Stomach (tissue), 9 donors: ENCODE results near the gene PDE4D. TPM values are rescaled to one million over a fixed set of nuclear protein-coding genes. Genes with fewer than 3 reads are reported as not detected.

ENCODE experiments used
- DNase-seq, 2 donors: peaks; one replicate each; pipeline versions ENCODE4 v3.0.0 to v3.0.0-alpha.2; 2013 to 2019
- H3K27ac ChIP-seq, 5 donors: fragments of 200-600 bp in 4 of 5; sonication (generic) in 4 of 5; one replicate each; pipeline ENCODE4 v1.5.1; 2013 to 2019; ENCODE audit warnings: mild to moderate bottlenecking in 1 of 5, moderate library complexity in 1 of 5
- H3K27me3 ChIP-seq, 3 donors: fragments of 200-600 bp; sonication (generic); one replicate each; pipeline ENCODE4 v1.5.1; 2017 to 2019; ENCODE audit warnings: mixed run types in 1 of 3
- H3K36me3 ChIP-seq, 4 donors: fragments of 200-600 bp; sonication (generic); 1 replicate in 3 of 4; 2 replicates in 1 of 4; pipeline ENCODE4 v1.5.1; 2016 to 2019
- H3K4me1 ChIP-seq, 4 donors: fragments of 200-600 bp; sonication (generic); one replicate each; pipeline ENCODE4 v1.5.1; 2016 to 2019
- H3K4me3 ChIP-seq, 4 donors: fragments of 200-600 bp; sonication (generic) in 3 of 4; one replicate each; pipeline ENCODE4 v1.5.1; 2016 to 2019; ENCODE audit warnings: mild to moderate bottlenecking in 1 of 4
- H3K9me3 ChIP-seq, 4 donors: fragments of 200-600 bp; sonication (generic); one replicate each; pipeline ENCODE4 v1.5.1; 2016 to 2019
- CTCF ChIP-seq, 7 experiments: fragments of 450-650 bp in 4 of 7; fragments of 200-600 bp in 3 of 7; sonication (generic) in 3 of 7; IDR thresholded peaks; one replicate each; pipeline ENCODE4 v1.5.1; 2016 to 2019; ENCODE audit warnings: antibody characterized with exemption in 7 of 7, control low read depth in 2 of 7, mild to moderate bottlenecking in 1 of 7
- EP300 ChIP-seq: sonication (generic); formaldehyde crosslinking; IDR thresholded peaks from one replicate; pipeline ENCODE4 v1.6.1; 2017; ENCODE audit warnings: antibody characterized with exemption
- POLR2A ChIP-seq, 4 donors: fragments of 450-650 bp; IDR thresholded peaks; one replicate each; pipeline ENCODE4 v1.6.1; 2016; ENCODE audit warnings: antibody characterized with exemption in 4 of 4, control low read depth in 2 of 4, mild to moderate bottlenecking in 1 of 4, moderate library complexity in 1 of 4
- POLR2AphosphoS5 ChIP-seq, 3 donors: sonication (generic); formaldehyde crosslinking; IDR thresholded peaks; one replicate each; pipeline ENCODE4 v1.6.1; 2016; ENCODE audit warnings: antibody characterized with exemption in 3 of 3
- WGBS, 5 donors: extraction: QIAGEN DNeasy Blood & Tissue Kit in 3 of 5; methylation state at CpG; one replicate each; pipeline versions ENCODE4 v1.1.5 to v1.1.7; 2013 to 2018; 5-methylcytosine and 5-hydroxymethylcytosine counted together
- intact Hi-C: fragments of 100-400 bp; cut with DNase I; formaldehyde crosslinking; loops from one replicate; pipeline ENCODE4 v1.15.1; 2023; ENCODE audit warnings: low total_unique reads
- polyA plus RNA-seq, 3 donors: library from polyadenylated mRNA; stranded (reverse); fragments of 200-250 nt; gene quantifications; one replicate each; pipeline ENCODE4 v1.2.3, GENCODE V29; 2013
- total RNA-seq, 5 donors: library from RNA; depleted of rRNA; stranded (reverse); fragments of >200 nt; gene quantifications; one replicate each; pipeline versions ENCODE4 v1.1.0 to v1.2.3, GENCODE V29; 2014 to 2016
- donor health status: healthy with polysubstance abuse.
- donor health status: Bipolar disorder and iron deficiency.
- donor health status: healthy.

PDE4D gene
- total and polyA plus RNA-seq, 8 donors, result 3.1 to 147 (median 97.3) TPM

GRCh38 chr5:59236986-59237385 lies 656.5 kb downstream of the PDE4D start:
- H3K27ac ChIP-seq, result no peak overlapping the region
- no peaks in the 10 kb centered on the region for H3K36me3 ChIP-seq
- TF ChIP-seq POLR2AphosphoS5 (IDR thresholded peaks at IDR 0.05) (no peak), POLR2A (IDR thresholded peaks at IDR 0.05) (no peak), CTCF (IDR thresholded peaks at IDR 0.05) (no peak), EP300 (no peak)
- DNase-seq, result no peak
- H3K4me1 ChIP-seq, result peaks cover 0 to 33% (median 10%) of the 10 kb centered on the region in 4 donors
- H3K9me3 ChIP-seq, result no peaks in the 10 kb centered on the region
- H3K4me3 ChIP-seq, result no peak overlapping the region
- H3K27me3 ChIP-seq, result no peaks in the 10 kb centered on the region
- intact Hi-C loops, result no loop called here

DNA sequence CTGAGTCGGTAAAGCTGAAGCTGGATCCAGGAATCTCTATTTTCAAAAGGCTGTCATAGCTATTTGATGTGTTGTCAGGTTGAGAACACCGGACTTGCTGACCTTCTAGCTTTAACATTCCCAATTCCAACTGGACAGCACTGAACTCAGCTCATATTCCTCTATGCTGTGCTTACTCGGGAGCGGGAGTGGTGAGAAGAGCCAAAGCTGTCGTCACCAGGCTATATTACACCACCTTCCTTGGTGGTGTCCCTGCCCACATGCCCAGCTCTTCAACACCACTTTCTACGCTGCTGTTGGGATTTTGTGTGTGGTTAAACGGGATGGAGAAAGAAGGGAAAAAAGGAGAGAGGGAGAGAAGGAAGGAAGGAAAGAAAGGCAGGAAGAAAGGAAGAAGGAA lies 657.1 kb downstream of the PDE4D start:
- Histone ChIP-seq H3K27ac (no peak overlapping the region), H3K27me3 (no peaks in the 10 kb centered on the region), H3K9me3 (no peaks in the 10 kb centered on the region), H3K4me1 (peaks cover 0 to 29% (median 9%) of the 10 kb centered on the region in 4 donors), H3K4me3 (no peak overlapping the region), H3K36me3 (no peaks in the 10 kb centered on the region)
- no peak for TF ChIP-seq POLR2AphosphoS5 (IDR thresholded peaks at IDR 0.05)
- intact Hi-C loops, result no loop called here
- 79 to 94% (median 91%) methylated on average over 7 of the region's 7 CpGs for WGBS, 5 donors
- no peak for DNase-seq

- TF ChIP-seq POLR2A (IDR thresholded peaks at IDR 0.05) (no peak), CTCF (IDR thresholded peaks at IDR 0.05) (no peak), EP300 (no peak), POLR2AphosphoS5 (IDR thresholded peaks at IDR 0.05) (no peak)
- intact Hi-C loops, result no loop called here
These were observed 659.3 kb downstream of the PDE4D start for GRCh38 chr5:59234236-59234635.

GRCh38 chr5:59231221-59231931 lies 662.1 kb downstream of the PDE4D start:
- Histone ChIP-seq H3K27ac (no peak overlapping the region), H3K36me3 (no peaks in the 10 kb centered on the region), H3K9me3 (no peaks in the 10 kb centered on the region), H3K4me3 (no peak overlapping the region), H3K4me1 (peaks cover 0 to 10% (median 0%) of the 10 kb centered on the region in 4 donors), H3K27me3 (no peaks in the 10 kb centered on the region)
- intact Hi-C loops, result no loop called here
- DNase-seq, result no peak
- 85 to 93% (median 87%) methylated on average over 7 of the region's 7 CpGs for WGBS, 5 donors
- TF ChIP-seq POLR2AphosphoS5 (IDR thresholded peaks at IDR 0.05), result no peak
- TF ChIP-seq CTCF (IDR thresholded peaks at IDR 0.05), result no peak
- no peak for TF ChIP-seq EP300
- TF ChIP-seq POLR2A (IDR thresholded peaks at IDR 0.05), result no peak

More at GRCh38 chr5:59234236-59234635, 659.3 kb downstream of the PDE4D start:
- WGBS, 5 donors, result 64 to 83% (median 73%) methylated on average over 1 of the region's 1 CpG
- no peak overlapping the region for H3K27ac ChIP-seq
- no peaks in the 10 kb centered on the region for H3K9me3 ChIP-seq
- no peak overlapping the region for H3K4me3 ChIP-seq
- H3K36me3 ChIP-seq, result no peaks in the 10 kb centered on the region
- no peaks in the 10 kb centered on the region for H3K27me3 ChIP-seq
- no peak for DNase-seq
- H3K4me1 ChIP-seq, result peaks cover 0 to 16% (median 3%) of the 10 kb centered on the region in 4 donors
